CD4-positive, alpha-beta T cell (primary cell): ENCODE measurements around the gene CAMK2B. TPM values are rescaled to one million over a fixed set of nuclear protein-coding genes. Genes with fewer than 3 reads are reported as not detected.
A peak's percentile ranks its signal among the peaks of the same experiment; 100 is the strongest.

Source experiments
- ATAC-seq: fragments of 200-7000 bp; cut with Tn5 transposase; one replicate; pipeline ENCODE4 v1.10.0; 2022; ENCODE audit warnings: mild to moderate bottlenecking; ENCODE audit not compliant: poor library complexity
- CTCF ChIA-PET: fragments of 350-600 bp; sonication (Branson Sonifier 250); formaldehyde crosslinking; loops from one replicate; lab custom pipeline; 2021; ENCODE audit warnings: antibody characterized with exemption, inconsistent platforms; lab: Charles Lee
- POLR2A ChIA-PET: fragments of 350-600 bp; sonication (Branson Sonifier 250); formaldehyde crosslinking; loops from one replicate; lab custom pipeline; 2021; ENCODE audit warnings: antibody characterized with exemption, inconsistent platforms; lab: Charles Lee
- DNase-seq, 14 experiments: peaks; one replicate each; pipeline ENCODE4 v3.0.0-alpha.2; 2013 to 2020; ENCODE audit warnings: mixed read lengths in 2 of 14
- H3K27ac ChIP-seq, 2 donors: one replicate each; pipeline versions ENCODE4 v1.5.1 to v1.7.0; 2013; ENCODE audit warnings: low read length in 2 of 2, low read depth in 1 of 2, mild to moderate bottlenecking in 1 of 2
- H3K27me3 ChIP-seq, 2 experiments: 1 replicate in 1 of 2; 2 replicates in 1 of 2; pipeline versions ENCODE4 v1.6.1 to v1.7.0; 2013; ENCODE audit warnings: low read length in 2 of 2, control low read depth in 1 of 2, mild to moderate bottlenecking in 1 of 2, moderate library complexity in 1 of 2; ENCODE audit not compliant: insufficient read depth in 2 of 2, control insufficient read depth in 1 of 2
- H3K36me3 ChIP-seq: one replicate; pipeline ENCODE4 v1.6.1; 2013; ENCODE audit warnings: low read length, control low read depth; ENCODE audit not compliant: insufficient read depth
- H3K4me1 ChIP-seq: one replicate; pipeline ENCODE4 v1.6.1; 2013; ENCODE audit warnings: low read length, control low read depth; ENCODE audit not compliant: insufficient read depth
- H3K4me3 ChIP-seq: one replicate; pipeline ENCODE4 v1.5.1; 2013; ENCODE audit warnings: mild to moderate bottlenecking, low read length, moderate library complexity
- H3K9me3 ChIP-seq, 2 experiments: 1 replicate in 1 of 2; 2 replicates in 1 of 2; pipeline versions ENCODE4 v1.6.1 to v1.7.0; 2013; ENCODE audit warnings: low read length in 2 of 2, mild to moderate bottlenecking in 2 of 2, control low read depth in 1 of 2, moderate library complexity in 1 of 2; ENCODE audit not compliant: control insufficient read depth in 1 of 2, insufficient read depth in 1 of 2
- H3K27ac Mint-ChIP-seq: one replicate; pipeline ENCODE4 v1.8.0; 2020; ENCODE audit warnings: mixed read lengths
- H3K27me3 Mint-ChIP-seq: one replicate; pipeline ENCODE4 v1.8.0; 2021; ENCODE audit warnings: mixed read lengths
- H3K36me3 Mint-ChIP-seq: one replicate; pipeline ENCODE4 v1.8.0; 2021; ENCODE audit warnings: low read depth, mixed read lengths
- H3K4me1 Mint-ChIP-seq: one replicate; pipeline ENCODE4 v1.8.0; 2021; ENCODE audit warnings: low read depth, mixed read lengths
- H3K4me3 Mint-ChIP-seq: one replicate; pipeline ENCODE4 v1.8.0; 2020; ENCODE audit warnings: mild to moderate bottlenecking, mixed read lengths
- H3K9me3 Mint-ChIP-seq: one replicate; pipeline ENCODE4 v1.8.0; 2020; ENCODE audit warnings: mixed read lengths
- intact Hi-C, 2 experiments: fragments of 100-400 bp; cut with DNase I in 1 of 2; cut with micrococcal nuclease in 1 of 2; formaldehyde crosslinking; loops; one replicate each; pipeline versions ENCODE4 v1.15.1 to v1.9.0; 2023 to 2025; cut with DNase I, micrococcal nuclease
- total RNA-seq, 174 experiments: library from RNA in 2 of 174; stranded (reverse) in 2 of 174; gene quantifications; one replicate each; pipeline ENCODE4 v1.2.3 and lab custom pipeline; 2021 to 2026
- TF ChIP-seq, protein P1 (sequence below): fragments of 200-600 bp; IDR thresholded peaks from one replicate; pipeline ENCODE4 v1.8.0; 2022; ENCODE audit warnings: antibody characterized with exemption, mild to moderate bottlenecking

The CAMK2B gene
- total RNA-seq, 2 experiments from 2014 or later = not detected

DNA sequence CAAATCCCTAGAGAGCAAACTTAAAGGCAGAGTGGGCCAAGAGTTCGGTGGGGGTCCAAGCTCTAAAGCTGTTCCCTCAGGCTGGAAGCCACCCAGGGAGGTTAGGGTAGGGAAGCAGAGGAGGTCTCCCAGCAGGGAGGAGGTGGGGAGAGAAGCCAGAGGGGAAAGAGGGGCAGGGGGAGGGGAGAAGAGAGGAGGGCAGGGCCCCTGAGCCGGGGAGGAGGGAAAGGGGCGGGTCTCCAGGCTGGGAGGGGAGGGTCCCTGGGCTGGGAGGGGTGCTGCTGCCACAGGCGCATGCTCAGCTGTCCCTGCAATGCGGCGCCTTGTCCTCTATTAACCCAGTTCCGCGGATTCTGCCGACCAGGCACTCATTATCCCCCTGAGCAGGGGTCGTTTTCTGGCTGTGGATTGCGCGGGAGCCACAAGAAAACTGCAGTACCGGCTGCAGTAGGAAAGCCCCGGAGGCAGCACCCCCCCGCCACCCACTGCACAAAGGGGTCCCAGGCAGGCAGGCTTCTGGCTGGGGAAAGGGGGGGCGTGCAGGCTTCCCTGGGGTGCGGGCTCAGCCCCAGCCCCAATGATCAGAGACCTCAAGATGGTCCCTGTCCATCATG, 49.3 kb downstream of the CAMK2B start:
- no peak overlapping the region for H3K4me3 Mint-ChIP-seq
- H3K4me1 ChIP-seq = no peaks in the 10 kb centered on the region
- H3K36me3 Mint-ChIP-seq = no peaks in the 10 kb centered on the region
- H3K27me3 ChIP-seq = no peaks in the 10 kb centered on the region
- no peaks in the 10 kb centered on the region for H3K4me1 Mint-ChIP-seq
- no peaks in the 10 kb centered on the region for H3K9me3 ChIP-seq
- H3K27ac ChIP-seq = no peak overlapping the region
- ChIA-PET POLR2A (no interaction called here), CTCF (no interaction called here)
- TF ChIP-seq, protein P1, sequence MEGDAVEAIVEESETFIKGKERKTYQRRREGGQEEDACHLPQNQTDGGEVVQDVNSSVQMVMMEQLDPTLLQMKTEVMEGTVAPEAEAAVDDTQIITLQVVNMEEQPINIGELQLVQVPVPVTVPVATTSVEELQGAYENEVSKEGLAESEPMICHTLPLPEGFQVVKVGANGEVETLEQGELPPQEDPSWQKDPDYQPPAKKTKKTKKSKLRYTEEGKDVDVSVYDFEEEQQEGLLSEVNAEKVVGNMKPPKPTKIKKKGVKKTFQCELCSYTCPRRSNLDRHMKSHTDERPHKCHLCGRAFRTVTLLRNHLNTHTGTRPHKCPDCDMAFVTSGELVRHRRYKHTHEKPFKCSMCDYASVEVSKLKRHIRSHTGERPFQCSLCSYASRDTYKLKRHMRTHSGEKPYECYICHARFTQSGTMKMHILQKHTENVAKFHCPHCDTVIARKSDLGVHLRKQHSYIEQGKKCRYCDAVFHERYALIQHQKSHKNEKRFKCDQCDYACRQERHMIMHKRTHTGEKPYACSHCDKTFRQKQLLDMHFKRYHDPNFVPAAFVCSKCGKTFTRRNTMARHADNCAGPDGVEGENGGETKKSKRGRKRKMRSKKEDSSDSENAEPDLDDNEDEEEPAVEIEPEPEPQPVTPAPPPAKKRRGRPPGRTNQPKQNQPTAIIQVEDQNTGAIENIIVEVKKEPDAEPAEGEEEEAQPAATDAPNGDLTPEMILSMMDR = no peak
- H3K27me3 Mint-ChIP-seq = no peaks in the 10 kb centered on the region
- H3K9me3 Mint-ChIP-seq = no peaks in the 10 kb centered on the region
- intact Hi-C loops = no loop called here
- no peak overlapping the region for H3K27ac Mint-ChIP-seq
- no peak for ATAC-seq
- H3K4me3 ChIP-seq = no peak overlapping the region
- peak in 1 of 14 experiments; percentile 0 for DNase-seq
- H3K36me3 ChIP-seq = no peaks in the 10 kb centered on the region

DNA sequence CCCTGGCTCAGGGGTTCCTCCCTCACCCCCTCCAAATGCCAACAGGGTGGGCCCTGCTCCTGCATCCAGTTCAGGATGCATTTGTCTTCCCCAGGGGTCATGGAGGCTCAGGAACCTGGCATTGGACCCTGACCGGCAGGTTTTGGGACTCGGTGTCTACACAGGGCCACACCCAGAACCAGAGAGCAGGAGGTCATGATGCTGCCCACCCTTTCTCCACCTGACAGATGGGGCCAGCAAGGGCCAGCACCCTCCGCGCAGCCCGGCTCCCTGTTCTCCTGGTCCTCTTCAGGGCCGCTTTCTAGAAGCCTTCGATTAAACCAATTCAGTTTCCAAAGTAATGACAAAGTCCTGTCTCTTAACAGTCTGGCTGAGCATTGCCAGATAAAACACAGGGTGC, 50.2 kb downstream of the CAMK2B start:
- H3K27ac Mint-ChIP-seq = no peak overlapping the region
- CTCF ChIA-PET = no interaction called here
- H3K4me1 Mint-ChIP-seq = no peaks in the 10 kb centered on the region
- Histone ChIP-seq H3K4me1 (no peaks in the 10 kb centered on the region), H3K27me3 (no peaks in the 10 kb centered on the region), H3K4me3 (no peak overlapping the region), H3K36me3 (no peaks in the 10 kb centered on the region), H3K9me3 (no peaks in the 10 kb centered on the region), H3K27ac (no peak overlapping the region)
- TF ChIP-seq, protein P1 = no peak
- intact Hi-C loops = no loop called here
- no peak overlapping the region for H3K4me3 Mint-ChIP-seq
- H3K27me3 Mint-ChIP-seq = no peaks in the 10 kb centered on the region
- POLR2A ChIA-PET = no interaction called here
- ATAC-seq = no peak
- no peak for DNase-seq
- H3K9me3 Mint-ChIP-seq = no peaks in the 10 kb centered on the region
- no peaks in the 10 kb centered on the region for H3K36me3 Mint-ChIP-seq

DNA sequence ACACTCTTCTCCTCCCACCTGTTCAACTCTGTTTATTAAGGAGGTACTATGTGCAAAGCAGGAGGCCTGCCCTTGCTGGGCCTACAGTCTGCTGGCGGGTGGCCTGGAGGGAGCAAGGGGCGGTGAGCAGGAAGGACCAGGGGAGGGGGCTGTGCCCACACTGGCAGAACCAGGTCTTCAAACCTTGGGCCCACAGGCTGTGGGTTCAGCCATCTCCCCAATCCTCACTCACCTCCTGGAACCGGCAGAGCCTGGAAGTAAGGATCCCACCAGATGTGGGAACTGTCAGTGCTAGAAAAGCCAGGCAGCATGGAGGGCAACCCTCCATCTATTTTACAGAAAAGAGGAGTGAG, 50.8 kb downstream of the CAMK2B start:
- Histone ChIP-seq H3K36me3 (no peaks in the 10 kb centered on the region), H3K9me3 (no peaks in the 10 kb centered on the region), H3K4me1 (no peaks in the 10 kb centered on the region), H3K4me3 (no peak overlapping the region), H3K27ac (no peak overlapping the region), H3K27me3 (no peaks in the 10 kb centered on the region)
- peak in 1 of 14 experiments; percentile 1 for DNase-seq
- no peak for ATAC-seq
- no peak overlapping the region for H3K4me3 Mint-ChIP-seq
- H3K9me3 Mint-ChIP-seq = no peaks in the 10 kb centered on the region
- POLR2A ChIA-PET = no interaction called here
- H3K27ac Mint-ChIP-seq = no peak overlapping the region
- H3K27me3 Mint-ChIP-seq = no peaks in the 10 kb centered on the region
- no peaks in the 10 kb centered on the region for H3K4me1 Mint-ChIP-seq
- CTCF ChIA-PET = no interaction called here
- H3K36me3 Mint-ChIP-seq = no peaks in the 10 kb centered on the region
- intact Hi-C loops = no loop called here
- TF ChIP-seq, protein P1 = no peak
